Loucy (cell line): Measurements from ENCODE around the gene RABGGTA.

Source experiments
- CTCF ChIP-seq: fragments of 200-600 bp; sonication (generic); conservative IDR thresholded peaks from 2 replicates; pipeline ENCODE4 v1.5.1; 2014; ENCODE audit warnings: mild to moderate bottlenecking, antibody characterized with exemption, low read length
- EZH2phosphoT487 ChIP-seq: fragments of 200-600 bp; IDR thresholded peaks from 2 replicates; pipeline ENCODE4 v1.6.1; 2018; ENCODE audit warnings: antibody characterized with exemption, mild to moderate bottlenecking, moderate library complexity, borderline replicate concordance

GRCh38 chr14:24315243-24315806, 43.9 kb upstream of the RABGGTA start:
- TF ChIP-seq CTCF (no peak), EZH2phosphoT487 (no peak)
